DND-41 (cell line): ENCODE data around the gene HRG.
"Not testable (repeated sequence)": the region's sequence is repeated elsewhere in the genome, so short reads cannot be mapped to it uniquely, and the experiment has no call there.

Source experiments
- ATAC-seq: fragments of 200-7000 bp; cut with Tn5 transposase; 3 replicates; pipeline ENCODE4 v1.9.1; 2021; ENCODE audit warnings: low read depth; ENCODE audit not compliant: insufficient read depth
- DNase-seq: peaks from one replicate; pipeline ENCODE4 v3.0.0-alpha.2; 2020
- H2AFZ ChIP-seq: 2 replicates; pipeline ENCODE4 v1.6.0; 2012; ENCODE audit warnings: low read depth, low read length
- H3K27ac ChIP-seq: 2 replicates; pipeline ENCODE4 v1.5.1; 2012; ENCODE audit warnings: low read length, inconsistent platforms
- H3K27me3 ChIP-seq: fragments of 200-600 bp; sonication (generic); 2 replicates; pipeline ENCODE4 v1.6.0; 2012; ENCODE audit warnings: low read length, mild to moderate bottlenecking, inconsistent platforms; ENCODE audit not compliant: insufficient read depth, poor library complexity
- H3K36me3 ChIP-seq: 2 replicates; pipeline ENCODE4 v1.5.1; 2012; ENCODE audit warnings: low read length, inconsistent platforms; ENCODE audit not compliant: insufficient read depth
- H3K4me1 ChIP-seq: 2 replicates; pipeline ENCODE4 v1.5.1; 2012; ENCODE audit warnings: mild to moderate bottlenecking, low read length; ENCODE audit not compliant: insufficient read depth
- H3K4me2 ChIP-seq: 2 replicates; pipeline ENCODE4 v1.6.0; 2012; ENCODE audit warnings: mild to moderate bottlenecking, moderate library complexity, low read length, inconsistent platforms; ENCODE audit not compliant: insufficient read depth
- H3K4me3 ChIP-seq, 2 experiments: fragments of 200-600 bp in 1 of 2; shearing (Covaris generic) in 1 of 2; 2 replicates each; pipeline ENCODE4 v1.5.1; 2012 to 2016; ENCODE audit warnings: inconsistent platforms in 2 of 2, low read length in 2 of 2, mild to moderate bottlenecking in 2 of 2, low read depth in 1 of 2, moderate library complexity in 1 of 2
- H3K79me2 ChIP-seq: 2 replicates; pipeline ENCODE4 v1.6.0; 2012; ENCODE audit warnings: low read length, inconsistent platforms; ENCODE audit not compliant: insufficient read depth
- H3K9ac ChIP-seq: 2 replicates; pipeline ENCODE4 v1.6.0; 2012; ENCODE audit warnings: low read depth, mild to moderate bottlenecking, inconsistent platforms, low read length, moderate library complexity
- H3K9me3 ChIP-seq: 2 replicates; pipeline ENCODE4 v1.5.1; 2012; ENCODE audit warnings: low read length, moderate library complexity, mild to moderate bottlenecking, inconsistent platforms; ENCODE audit not compliant: insufficient read depth, severe bottlenecking
- H4K20me1 ChIP-seq: 2 replicates; pipeline ENCODE4 v1.6.0; 2012; ENCODE audit warnings: low read length; ENCODE audit not compliant: insufficient read depth
- CTCF ChIP-seq: IDR thresholded peaks from 2 replicates; pipeline ENCODE4 v1.5.1; 2012; ENCODE audit warnings: borderline replicate concordance, low read length, moderate library complexity, mild to moderate bottlenecking; ENCODE audit not compliant: poor library complexity, severe bottlenecking; ENCODE audit errors: extremely low read depth
- EZH2 ChIP-seq: IDR thresholded peaks from 3 replicates; pipeline ENCODE4 v1.6.1; 2012; ENCODE audit warnings: borderline replicate concordance, low read depth, mild to moderate bottlenecking, moderate library complexity, low read length, inconsistent platforms; ENCODE audit not compliant: severe bottlenecking

Gene HRG

DNA sequence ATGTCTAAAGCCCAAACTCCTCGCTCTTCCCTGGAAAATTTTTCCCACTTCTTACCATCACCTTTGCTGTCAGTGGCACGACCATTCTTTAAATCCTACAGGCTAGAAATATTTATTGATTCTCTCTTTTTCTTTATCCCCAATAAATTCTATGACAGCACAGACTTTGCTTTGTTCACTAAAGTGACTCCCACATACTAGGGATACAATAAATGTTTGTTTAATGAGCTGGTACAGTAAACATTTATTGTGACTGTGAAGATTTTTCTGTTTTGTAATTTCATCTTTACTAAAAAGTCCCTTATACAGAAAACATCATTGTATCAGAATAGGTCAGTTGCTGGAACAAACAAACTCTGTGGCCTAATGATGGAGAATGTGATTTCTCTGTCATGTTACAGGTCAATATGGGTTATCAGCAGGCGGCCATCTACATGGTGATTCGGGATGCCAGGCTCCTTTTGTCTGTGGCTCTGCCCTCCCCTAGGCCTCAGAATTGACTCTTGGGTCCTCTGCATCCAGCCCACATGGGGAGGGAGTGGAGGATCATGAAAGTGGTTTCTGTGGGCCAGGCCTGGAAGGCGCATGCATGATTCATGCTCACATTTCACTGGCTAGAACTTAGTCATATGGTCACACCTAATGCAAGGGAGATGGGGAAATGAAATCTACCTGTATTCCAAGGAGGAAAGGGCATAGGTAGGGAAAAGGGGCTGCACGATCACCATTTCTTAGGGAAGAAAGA lies 28.6 kb downstream of the HRG start:
- Histone ChIP-seq H3K9ac (no peak overlapping the region), H4K20me1 (no peaks in the 10 kb centered on the region), H3K27ac (no peak overlapping the region), H3K36me3 (no peaks in the 10 kb centered on the region), H3K9me3 (no peaks in the 10 kb centered on the region), H3K4me3 (no peak overlapping the region), H3K79me2 (no peaks in the 10 kb centered on the region), H3K4me1 (no peaks in the 10 kb centered on the region), H2AFZ (no peak overlapping the region), H3K27me3 (peaks cover 11% of the 10 kb centered on the region), H3K4me2 (no peak overlapping the region)
- TF ChIP-seq CTCF, result no peak
- no peak for TF ChIP-seq EZH2
- DNase-seq (no peak), ATAC-seq (no peak)

DNA sequence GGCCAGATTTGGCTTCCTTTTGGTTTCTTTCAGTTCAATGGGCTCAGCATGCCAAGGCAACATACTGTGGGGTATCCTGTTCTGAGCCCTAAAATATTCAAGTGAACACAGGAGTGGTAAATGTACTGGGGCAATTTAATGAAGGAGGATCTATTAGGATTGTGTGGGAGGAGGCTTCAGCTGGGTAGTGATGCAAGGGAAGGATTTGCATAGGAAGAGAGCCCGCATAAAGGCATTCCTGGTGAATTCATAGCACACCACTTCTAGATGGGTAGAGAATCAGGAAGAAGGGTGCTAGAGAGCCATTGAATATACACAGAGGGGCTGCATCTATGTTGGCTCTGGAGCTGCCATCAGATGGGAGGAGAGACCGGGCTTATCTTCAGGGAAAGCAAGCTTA lies 30.7 kb downstream of the HRG start:
- no peaks in the 10 kb centered on the region for H3K79me2 ChIP-seq
- H3K9me3 ChIP-seq, result no peaks in the 10 kb centered on the region
- DNase-seq (no peak), ATAC-seq (no peak)
- H3K4me2 ChIP-seq, result no peak overlapping the region
- no peak for TF ChIP-seq CTCF
- no peak for TF ChIP-seq EZH2
- no peak overlapping the region for H3K27ac ChIP-seq
- peaks cover 15% of the 10 kb centered on the region for H3K27me3 ChIP-seq
- H3K4me1 ChIP-seq, result no peaks in the 10 kb centered on the region
- H3K9ac ChIP-seq, result no peak overlapping the region
- H2AFZ ChIP-seq, result no peak overlapping the region
- no peaks in the 10 kb centered on the region for H4K20me1 ChIP-seq
- no peaks in the 10 kb centered on the region for H3K36me3 ChIP-seq
- no peak overlapping the region for H3K4me3 ChIP-seq

- no peak overlapping the region for H2AFZ ChIP-seq
- peaks cover 15% of the 10 kb centered on the region for H3K27me3 ChIP-seq
- H3K36me3 ChIP-seq, result no peaks in the 10 kb centered on the region
- H3K79me2 ChIP-seq, result no peaks in the 10 kb centered on the region
- no peak overlapping the region for H3K4me2 ChIP-seq
- ATAC-seq (no peak), DNase-seq (no peak)
- no peaks in the 10 kb centered on the region for H3K9me3 ChIP-seq
- H3K27ac ChIP-seq, result no peak overlapping the region
- no peak overlapping the region for H3K4me3 ChIP-seq
- no peak overlapping the region for H3K9ac ChIP-seq
- H4K20me1 ChIP-seq, result no peaks in the 10 kb centered on the region
- TF ChIP-seq CTCF, result no peak
- no peak for TF ChIP-seq EZH2
- no peaks in the 10 kb centered on the region for H3K4me1 ChIP-seq
Measured at GRCh38 chr3:186697510-186697909, 31.7 kb downstream of the HRG start.

DNA sequence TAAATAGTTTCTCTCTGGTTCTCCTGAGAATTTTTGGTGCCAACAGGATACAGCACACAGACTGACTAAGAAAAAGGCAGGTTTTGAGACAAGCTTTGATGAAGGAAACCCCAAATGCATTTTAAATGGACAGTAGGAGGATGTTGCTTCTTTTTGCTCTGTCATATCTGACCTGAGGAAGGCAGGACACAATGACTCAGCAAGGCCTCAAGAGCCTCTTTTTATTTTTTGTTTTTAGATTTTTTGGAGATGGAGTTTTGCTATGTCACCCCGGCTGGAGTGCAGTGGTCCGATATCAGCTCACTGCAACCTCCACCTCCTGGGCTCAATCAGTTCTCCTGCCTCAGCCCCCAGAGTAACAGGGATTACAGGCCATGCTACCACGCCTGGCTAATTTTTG lies 34.5 kb downstream of the HRG start:
- Histone ChIP-seq H3K79me2 (no peaks in the 10 kb centered on the region), H2AFZ (no peak overlapping the region), H3K36me3 (no peaks in the 10 kb centered on the region), H3K4me2 (no peak overlapping the region), H3K9ac (no peak overlapping the region), H3K27ac (no peak overlapping the region), H3K27me3 (peaks cover 19% of the 10 kb centered on the region), H3K9me3 (no peaks in the 10 kb centered on the region), H3K4me1 (no peaks in the 10 kb centered on the region), H3K4me3 (no peak overlapping the region), H4K20me1 (peaks cover 1% of the 10 kb centered on the region; the same call in 1 of the 2 replicates)
- no peak for TF ChIP-seq EZH2
- TF ChIP-seq CTCF, result no peak
- no peak for ATAC-seq
- no peak for DNase-seq

- H3K79me2 ChIP-seq, result not testable (repeated sequence)
- peaks cover 19% of the 10 kb centered on the region for H3K27me3 ChIP-seq
Measured at GRCh38 chr3:186702451-186702850, 36.6 kb downstream of the HRG start.

More at GRCh38 chr3:186702451-186702850, 36.6 kb downstream of the HRG start:
- not testable (repeated sequence) for H3K9ac ChIP-seq, H4K20me1 ChIP-seq, H3K36me3 ChIP-seq, H2AFZ ChIP-seq, DNase-seq, H3K9me3 ChIP-seq, H3K4me3 ChIP-seq, ATAC-seq, H3K4me1 ChIP-seq, H3K4me2 ChIP-seq, H3K27ac ChIP-seq
